Pancreas (tissue), 10 donors: Measurements from ENCODE around the gene DGCR2. TPM values are rescaled to one million over a fixed set of nuclear protein-coding genes. Genes with fewer than 3 reads are reported as not detected.

Experiments used
- ATAC-seq, 4 donors: fragments of 200-7000 bp; cut with Tn5 transposase; one replicate each; pipeline versions ENCODE4 v1.8.0 to v1.9.1; 2020; ENCODE audit warnings: mild to moderate bottlenecking in 4 of 4, moderate library complexity in 4 of 4
- DNase-seq, 6 donors: peaks; one replicate each; pipeline ENCODE4 v3.0.0-alpha.2; 2020
- FAIRE-seq: peaks from 2 replicates; lab custom pipeline; 2012; peaks lifted over from hg19 to GRCh38; lab: Jason Lieb, UNC
- H3K27ac ChIP-seq, 4 donors: fragments of 200-600 bp; sonication (generic); 1 replicate in 3 of 4; 2 replicates in 1 of 4; pipeline versions ENCODE4 v1.5.0 to v1.8.0; 2020
- H3K27me3 ChIP-seq, 4 donors: fragments of 200-600 bp; one replicate each; pipeline ENCODE4 v1.8.0; 2021
- H3K36me3 ChIP-seq, 3 donors: fragments of 200-600 bp; sonication (generic) in 1 of 3; one replicate each; pipeline versions ENCODE4 v1.5.0 to v1.8.0; 2020 to 2021
- H3K4me1 ChIP-seq, 3 donors: fragments of 200-600 bp; one replicate each; pipeline ENCODE4 v1.8.0; 2021
- H3K4me3 ChIP-seq, 4 donors: fragments of 200-600 bp; sonication (generic) in 2 of 4; one replicate each; pipeline versions ENCODE4 v1.5.0 to v1.8.0; 2020 to 2021
- H3K9me3 ChIP-seq, 4 donors: fragments of 200-600 bp; one replicate each; pipeline ENCODE4 v1.8.0; 2021
- CTCF ChIP-seq, 4 donors: fragments of 200-600 bp; sonication (generic) in 3 of 4; IDR thresholded peaks; one replicate each; pipeline versions ENCODE4 v1.5.0 to v1.8.0; 2021; ENCODE audit warnings: antibody characterized with exemption in 4 of 4
- WGBS, 2 donors: extraction: QIAGEN DNeasy Blood & Tissue Kit; methylation state at CpG; one replicate each; pipeline ENCODE4 v1.1.7; 2013; 5-methylcytosine and 5-hydroxymethylcytosine counted together
- intact Hi-C, 3 donors: fragments of 100-400 bp; cut with DNase I; formaldehyde crosslinking; loops; one replicate each; pipeline versions ENCODE4 v1.11.1 to v1.14.2; 2022
- polyA plus RNA-seq, 2 donors: library from polyadenylated mRNA; stranded (reverse); fragments of 200-250 nt; gene quantifications; one replicate each; pipeline ENCODE4 v1.2.3, GENCODE V29; 2013
- total RNA-seq, 6 donors: library from RNA; stranded (reverse); fragmentation: NEBNext Ultra II Directional in 4 of 6; extraction: Animal tissue kit (Norgen Biotek cat#: 25700) in 4 of 6; gene quantifications; one replicate each; pipeline versions ENCODE4 v1.2.1 to v1.2.4, GENCODE V29; 2021 to 2023
- donor health status: healthy with polysubstance abuse.
- donor health status: DM: no; HTN: no; CAD: no; lungs with moderate emphysema.
- donor health status: DM: no; HTN: no; CAD: no.
- donor health status: control.
- donor health status: control.
- donor health status: Bipolar disorder and iron deficiency.
- donor health status: DM: yes; HTN: yes; CAD: no.
- donor health status: DM: no; HTN: no; CAD: no.
- donor health status: DM: no; HTN: no; CAD: no.
- donor health status: DM: yes; HTN: yes; CAD: no.

DGCR2 gene
- total and polyA plus RNA-seq, 8 donors = 24.3 to 41.5 (median 30.1) TPM

GRCh38 chr22:19134176-19134831, 12.1 kb upstream of the DGCR2 start:
- no peak for TF ChIP-seq CTCF (IDR thresholded peaks at IDR 0.05)
- H3K27me3 ChIP-seq = no peaks in the 10 kb centered on the region
- ATAC-seq = no peak
- intact Hi-C loops = loop anchor here in 1 of 3 donors (10.0 kb wide), 2 partner anchors 80 to 90 kb away; no protein-coding TSS in a partner anchor
- no peak overlapping the region for H3K4me3 ChIP-seq
- H3K4me1 ChIP-seq = no peaks in the 10 kb centered on the region
- H3K36me3 ChIP-seq = peaks cover 0 to 35% (median 30%) of the 10 kb centered on the region in 3 donors
- no peaks in the 10 kb centered on the region for H3K9me3 ChIP-seq
- no peak for FAIRE-seq
- no peak overlapping the region for H3K27ac ChIP-seq
- DNase-seq = peak in 2 of 6 donors; percentile 19 to 71
- WGBS, 2 donors = 95 to 96% methylated on average over 21 of the region's 21 CpGs

- intact Hi-C loops = loop anchor here in 1 of 3 donors (10.0 kb wide), 2 partner anchors 79 to 91 kb away; no protein-coding TSS in a partner anchor
- Histone ChIP-seq H3K4me3 (no peak overlapping the region), H3K27me3 (no peaks in the 10 kb centered on the region), H3K36me3 (peaks cover 0 to 29% (median 23%) of the 10 kb centered on the region in 3 donors), H3K27ac (no peak overlapping the region), H3K9me3 (no peaks in the 10 kb centered on the region), H3K4me1 (no peaks in the 10 kb centered on the region)
- FAIRE-seq (no peak), DNase-seq (no peak), ATAC-seq (no peak)
- 93 to 98% methylated on average over 13 of the region's 13 CpGs for WGBS, 2 donors
- TF ChIP-seq CTCF (IDR thresholded peaks at IDR 0.05) = no peak
Measured at GRCh38 chr22:19133561-19133960, 11.3 kb upstream of the DGCR2 start.

- DNase-seq (peak in 1 of 6 donors; percentile 57), FAIRE-seq (no peak), ATAC-seq (peak in 1 of 4 donors; percentile 8)
- H3K36me3 ChIP-seq = peaks cover 0 to 22% (median 16%) of the 10 kb centered on the region in 3 donors
- 89 to 92% methylated on average over 9 of the region's 9 CpGs for WGBS, 2 donors
- intact Hi-C loops = loop anchor here in 1 of 3 donors (10.0 kb wide), 2 partner anchors 78 to 92 kb away; no protein-coding TSS in a partner anchor
- no peak overlapping the region for H3K27ac ChIP-seq
- H3K4me3 ChIP-seq = no peak overlapping the region
- no peak for TF ChIP-seq CTCF (IDR thresholded peaks at IDR 0.05)
- H3K9me3 ChIP-seq = no peaks in the 10 kb centered on the region
- H3K4me1 ChIP-seq = no peaks in the 10 kb centered on the region
- no peaks in the 10 kb centered on the region for H3K27me3 ChIP-seq
Measured at GRCh38 chr22:19132693-19133400, 10.6 kb upstream of the DGCR2 start.

- peaks cover 0 to 22% (median 11%) of the 10 kb centered on the region in 3 donors for H3K36me3 ChIP-seq
- no peak overlapping the region for H3K4me3 ChIP-seq
- ATAC-seq (no peak), FAIRE-seq (no peak), DNase-seq (peak in 3 of 6 donors; percentile 18 to 51 (median 39))
- H3K4me1 ChIP-seq = no peaks in the 10 kb centered on the region
- H3K27me3 ChIP-seq = no peaks in the 10 kb centered on the region
- no peak overlapping the region for H3K27ac ChIP-seq
- 91 to 95% methylated on average over 20 of the region's 20 CpGs for WGBS, 2 donors
- intact Hi-C loops = loop anchor here in 1 of 3 donors (10.0 kb wide), 2 partner anchors 77 to 93 kb away; no protein-coding TSS in a partner anchor
- TF ChIP-seq CTCF (IDR thresholded peaks at IDR 0.05) = no peak
- H3K9me3 ChIP-seq = no peaks in the 10 kb centered on the region
Measured at GRCh38 chr22:19132153-19132552, 9.9 kb upstream of the DGCR2 start.
